T47D (cell line): ENCODE measurements around the gene SERPINF2.

ENCODE experiments used
- DNase-seq, 2 experiments: peaks; one replicate each; pipeline versions ENCODE4 v3.0.0 to v3.0.0-alpha.2; 2011 to 2012; ENCODE audit warnings: low read depth in 1 of 2, low spot score in 1 of 2
- JUND ChIP-seq: IDR thresholded peaks from 2 replicates; pipeline ENCODE4 v1.6.1; 2012; ENCODE audit warnings: low read depth
- in situ Hi-C: cut with HindIII; loops from 2 replicates; pipeline ENCODE4 v1.10.0; 2016; ENCODE audit warnings: low sequenced_read_pairs, low pct_unique_long_range_greater_than_20kb

The SERPINF2 gene

DNA sequence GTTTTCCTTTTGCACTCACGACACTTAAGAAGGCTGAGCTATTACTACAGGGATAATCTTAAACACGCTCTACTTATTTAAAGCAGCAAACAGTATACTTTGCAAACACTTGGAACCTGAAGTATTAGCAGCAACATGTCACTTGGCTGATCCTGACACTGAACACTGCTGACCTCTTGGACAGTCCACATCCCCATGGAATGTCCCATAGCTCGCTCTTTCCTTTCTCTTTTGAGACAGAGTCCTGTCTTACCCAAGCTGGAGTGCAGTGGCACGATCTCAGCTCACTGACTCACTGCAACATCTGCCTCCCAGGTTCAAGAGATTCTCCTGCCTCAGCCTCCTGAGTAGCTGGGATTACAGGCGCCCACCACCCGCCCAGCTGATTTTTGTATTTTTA, 60.6 kb downstream of the SERPINF2 start:
- in situ Hi-C loops, result no loop called here
- no peak for TF ChIP-seq JUND
- no peak for DNase-seq
